OCI-LY1 (cell line): ENCODE results near the gene SLC12A5.

Source experiments
- CTCF ChIP-seq: fragments of 200-600 bp; sonication (generic), shearing (Covaris generic); IDR thresholded peaks from 2 replicates; pipeline ENCODE4 v1.5.1; 2017; ENCODE audit warnings: mild to moderate bottlenecking, antibody characterized with exemption, low read length, moderate library complexity, mixed read lengths
- EZH2 ChIP-seq: fragments of 200-600 bp; sonication (generic), shearing (Covaris generic); IDR thresholded peaks from 2 replicates; pipeline ENCODE4 v1.8.0; 2017; ENCODE audit warnings: borderline replicate concordance, mixed run types, mild to moderate bottlenecking, antibody characterized with exemption, low read length, moderate library complexity, mixed read lengths

GRCh38 chr20:46087161-46087560 is 58.1 kb downstream of the SLC12A5 start:
- TF ChIP-seq CTCF (peak; percentile 49), EZH2 (no peak)
